ENCODE measurements around the gene LRRC7.
A peak's percentile ranks its signal among the peaks of the same experiment; 100 is the strongest.
"Not testable (repeated sequence)": the region's sequence is repeated elsewhere in the genome, so short reads cannot be mapped to it uniquely, and the experiment has no call there.

Gene LRRC7

GRCh38 chr1:69702085-69702484 lies 134.4 kb downstream of the LRRC7 start:
- DNase-seq, result no peak

- DNase-seq, result no peak
Measured at GRCh38 chr1:69706473-69706872, 138.8 kb downstream of the LRRC7 start.

DNA sequence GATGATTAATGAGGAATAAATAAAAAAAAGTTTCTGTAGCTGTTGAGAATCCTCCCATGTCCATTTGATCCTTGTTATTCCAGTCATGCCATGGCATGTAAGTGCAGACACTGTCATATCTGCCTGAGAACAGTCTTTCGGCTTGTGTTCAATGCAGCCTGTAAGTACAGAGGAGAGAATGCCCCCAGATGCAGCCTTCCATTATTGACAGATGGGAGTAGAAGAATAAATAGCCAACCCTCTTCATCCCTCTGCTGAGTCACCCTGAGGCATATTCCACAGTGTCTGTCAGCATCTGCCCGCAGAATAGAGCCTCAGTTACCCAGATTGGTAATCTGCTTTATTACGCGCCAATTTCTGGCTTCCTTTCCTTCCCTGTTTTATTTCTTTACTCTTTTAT lies 139.4 kb downstream of the LRRC7 start:
- DNase-seq, result no peak

DNA sequence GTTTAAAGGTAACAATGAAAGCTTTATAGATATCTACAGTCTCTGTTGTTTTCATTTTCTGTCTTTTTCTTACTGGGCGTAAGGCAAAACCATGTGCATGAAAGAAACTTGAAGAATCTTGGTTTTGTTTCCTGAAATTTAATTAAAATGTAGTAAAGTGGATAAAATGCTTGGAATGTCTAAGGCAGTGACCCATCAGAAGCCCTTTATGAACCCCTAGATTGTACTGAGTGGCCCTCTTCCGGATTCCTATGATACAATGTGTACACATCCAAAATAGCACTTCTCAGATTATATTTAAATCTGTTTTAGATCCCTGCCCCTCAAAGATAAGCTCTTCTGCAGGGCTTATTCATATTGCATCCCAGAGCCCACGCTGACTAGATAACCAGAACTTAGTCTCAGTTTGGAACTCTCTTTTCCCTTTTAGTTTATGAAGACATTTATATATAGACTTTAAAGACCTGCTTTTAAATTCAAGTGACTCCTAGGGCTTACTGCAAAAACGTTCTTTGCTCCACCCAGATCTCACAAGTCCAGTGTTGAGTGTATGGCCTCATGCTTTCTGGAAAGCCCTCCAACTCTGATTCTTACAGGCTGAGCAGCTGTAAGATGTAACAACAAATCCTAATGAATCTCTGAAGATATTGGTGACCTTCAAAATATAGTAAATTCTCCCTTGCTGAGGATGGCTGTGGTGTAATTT lies 142.9 kb downstream of the LRRC7 start:
- no peak for DNase-seq

- no peak for DNase-seq
Measured at GRCh38 chr1:69711190-69711930, 143.6 kb downstream of the LRRC7 start.

- DNase-seq, result not testable (repeated sequence)
Measured at GRCh38 chr1:69717834-69718233, 150.1 kb downstream of the LRRC7 start.

GRCh38 chr1:69728206-69728605 lies 160.5 kb downstream of the LRRC7 start:
- no peak for DNase-seq

DNA sequence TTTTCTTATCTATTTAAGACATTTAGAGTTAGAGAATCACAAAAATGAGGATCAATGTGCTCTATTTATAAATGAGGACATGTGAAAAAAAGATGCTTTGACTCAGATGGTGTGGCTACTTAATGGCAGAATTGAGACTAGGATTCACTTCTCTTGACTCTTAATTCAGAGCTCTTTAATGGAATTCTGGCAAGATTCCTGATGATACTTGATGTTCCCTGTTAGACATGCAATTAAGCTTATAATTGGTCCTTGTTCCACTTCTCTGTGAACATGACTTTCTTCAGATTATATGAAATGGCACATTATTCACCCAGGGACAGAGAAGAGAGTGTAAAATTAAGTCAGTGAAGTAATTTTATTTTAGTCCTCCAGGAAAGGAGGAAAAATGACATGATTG lies 165.3 kb downstream of the LRRC7 start:
- DNase-seq, result no peak

- DNase-seq, result peak; percentile 42
Measured at GRCh38 chr1:69737527-69738185, 169.9 kb downstream of the LRRC7 start.

DNA sequence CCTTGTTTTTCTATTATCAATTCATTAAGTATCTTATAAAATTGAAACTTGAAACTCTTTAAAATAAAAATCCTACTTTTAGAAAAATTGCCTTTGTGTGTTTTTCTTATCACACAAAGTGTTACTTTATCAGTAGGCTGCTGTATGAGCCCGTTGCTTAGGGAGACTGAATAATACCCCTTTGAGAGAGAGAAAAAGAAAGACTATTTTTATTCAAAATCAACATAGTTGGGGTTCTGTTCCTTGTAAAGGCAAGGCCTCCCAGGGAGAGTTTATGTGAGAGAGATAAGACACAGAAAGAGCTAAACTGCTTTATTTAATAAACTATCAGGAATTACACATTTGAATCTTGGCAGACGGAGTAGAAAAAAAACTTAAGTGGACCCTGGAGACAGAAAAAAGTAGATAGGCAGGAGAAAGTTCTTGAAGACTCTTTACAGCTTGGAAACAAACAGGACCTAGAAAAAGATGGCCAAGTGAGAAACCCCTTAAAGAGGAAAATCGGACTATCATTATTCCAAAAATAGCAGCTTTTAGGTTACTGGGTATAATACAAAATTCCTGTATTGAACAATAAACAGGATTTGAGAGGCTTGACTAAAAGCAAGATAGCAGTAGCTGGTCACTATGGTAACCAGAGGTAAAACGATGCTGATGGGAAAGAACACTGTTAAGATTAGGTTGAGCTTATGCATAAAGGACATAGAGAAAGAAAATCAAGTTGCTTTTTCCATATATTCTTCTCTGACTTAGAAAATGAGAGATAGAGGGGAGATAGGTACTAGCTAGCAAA lies 170.9 kb downstream of the LRRC7 start:
- no peak for DNase-seq

DNA sequence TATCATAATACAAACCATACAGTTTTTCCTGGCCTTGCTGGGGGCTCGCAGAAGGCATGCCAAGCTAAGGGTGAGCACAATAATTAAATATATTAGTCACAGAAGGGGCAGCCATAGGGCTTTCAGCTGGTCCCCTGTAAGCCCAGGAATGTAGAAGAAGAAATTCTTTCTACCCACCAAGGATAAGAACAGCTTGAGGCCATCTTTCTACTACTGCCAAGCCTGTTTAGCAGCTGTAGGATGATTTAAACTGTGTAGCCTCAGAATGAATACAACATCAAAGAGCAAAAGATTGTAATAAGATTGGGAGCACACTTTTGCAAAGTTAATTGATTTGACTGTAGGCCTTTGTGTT lies 171.5 kb downstream of the LRRC7 start:
- DNase-seq, result no peak

GRCh38 chr1:69743146-69743545 lies 175.4 kb downstream of the LRRC7 start:
- DNase-seq, result no peak

DNA sequence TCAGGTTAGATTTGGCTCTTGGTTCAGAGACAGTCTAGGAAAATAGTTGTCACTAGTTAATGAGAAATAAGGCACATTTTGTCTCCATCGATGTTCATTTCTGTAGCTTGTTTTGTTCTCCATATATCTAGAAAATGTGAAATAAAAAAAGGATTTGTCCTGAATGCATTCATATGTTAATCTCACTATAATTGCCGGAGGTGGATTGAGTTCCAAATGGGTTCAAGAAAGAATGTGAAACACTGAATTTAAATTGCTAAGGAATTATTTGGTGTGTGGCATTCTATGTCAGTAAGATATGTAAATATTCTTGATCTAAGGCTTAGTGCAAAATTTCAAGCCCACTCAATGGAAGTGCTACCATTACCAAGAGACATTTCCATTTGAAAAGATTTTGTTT lies 176.7 kb downstream of the LRRC7 start:
- DNase-seq, result no peak

DNA sequence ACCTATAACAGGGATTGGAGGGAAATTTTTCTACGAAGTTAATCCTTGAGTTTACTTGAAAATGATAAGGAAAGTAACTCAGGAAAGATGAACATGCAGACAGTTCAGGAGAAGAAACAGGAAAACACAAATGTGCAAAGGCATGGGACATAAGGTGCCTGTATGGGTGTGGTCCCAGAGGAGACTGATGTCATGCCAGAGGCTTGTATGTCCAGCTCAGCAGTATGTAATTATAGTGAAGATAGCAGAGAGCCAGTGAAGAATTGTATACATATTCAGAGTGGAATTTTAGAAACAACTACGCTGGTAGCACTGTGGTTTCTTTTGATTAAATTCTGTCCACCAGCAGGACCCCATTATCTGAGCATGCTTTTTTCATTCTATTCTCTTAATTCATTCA lies 179.5 kb downstream of the LRRC7 start:
- DNase-seq, result no peak

DNA sequence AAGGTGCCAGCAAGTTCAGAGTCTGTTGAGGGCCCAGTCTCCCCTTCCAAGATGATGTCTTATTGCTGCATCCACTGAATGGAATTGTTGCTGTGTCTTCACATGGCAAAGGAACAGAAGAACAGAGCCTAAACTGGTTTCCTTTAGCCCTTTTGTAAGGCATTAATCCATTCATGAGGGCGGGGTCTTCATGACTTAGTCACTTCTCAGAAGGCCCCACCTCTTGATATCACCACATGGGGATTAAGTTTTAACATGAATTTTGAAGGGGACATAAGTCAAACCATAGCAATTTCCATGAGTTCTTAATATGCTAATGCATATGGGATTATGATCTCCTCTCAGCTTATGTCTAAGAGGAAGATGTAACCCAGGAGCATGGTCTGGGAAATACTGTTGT lies 182.9 kb downstream of the LRRC7 start:
- no peak for DNase-seq

DNA sequence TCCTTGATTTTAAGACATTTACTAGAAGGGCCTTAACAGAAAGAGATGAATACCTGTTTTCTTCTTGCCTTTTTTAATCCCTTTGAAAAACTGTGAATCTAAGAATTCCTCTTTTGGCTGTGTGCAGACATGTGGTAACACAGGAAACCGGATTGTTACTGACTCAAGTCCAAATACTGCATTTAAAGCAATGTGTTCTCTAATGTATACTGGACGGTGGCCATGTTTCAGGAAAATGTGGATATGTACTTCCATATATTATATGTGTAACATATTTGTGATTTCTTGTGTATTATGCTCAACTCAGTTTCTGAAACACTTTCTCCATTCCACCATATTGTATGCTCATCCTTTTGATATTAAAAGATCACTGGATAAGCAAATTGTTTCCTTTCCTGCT lies 185.1 kb downstream of the LRRC7 start:
- DNase-seq, result no peak

GRCh38 chr1:69754521-69754920 lies 186.8 kb downstream of the LRRC7 start:
- no peak for DNase-seq

DNA sequence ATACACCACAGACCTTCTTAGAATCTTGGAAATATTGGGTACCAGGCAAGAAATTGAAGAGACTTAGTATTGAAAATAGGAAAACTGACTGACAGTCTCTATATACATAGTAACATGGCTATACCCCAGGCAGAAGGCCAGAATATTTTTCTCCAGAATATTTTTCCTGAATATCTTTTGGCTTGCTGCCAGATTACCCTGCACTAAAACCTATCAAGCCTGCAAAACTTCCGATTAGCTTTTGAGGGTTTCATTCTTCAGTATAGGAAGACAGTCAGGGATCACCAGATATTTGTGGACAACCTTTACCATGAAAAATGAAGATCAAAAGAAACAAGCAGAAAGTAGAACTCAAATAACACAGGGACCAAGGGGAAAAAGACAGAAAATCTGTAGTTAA lies 187.9 kb downstream of the LRRC7 start:
- DNase-seq, result no peak

DNA sequence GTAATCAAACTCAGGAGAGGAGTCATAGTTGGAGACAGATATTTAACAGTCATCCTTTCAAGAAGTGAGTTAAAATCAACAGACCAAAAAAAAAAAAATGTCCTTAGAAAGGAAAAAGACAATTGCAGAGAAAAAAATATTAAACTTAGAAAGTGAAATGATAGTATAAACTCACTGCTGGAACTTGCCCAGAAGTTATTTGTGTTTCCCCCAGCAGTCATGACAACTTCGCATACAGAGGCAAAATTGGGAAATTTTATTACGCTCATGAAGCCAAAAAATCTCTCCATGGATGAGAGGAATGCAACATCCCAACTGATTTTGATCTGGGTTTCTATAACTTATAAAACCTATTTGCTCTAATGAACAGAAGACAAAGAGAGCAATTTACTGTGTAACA lies 198.2 kb downstream of the LRRC7 start:
- no peak for DNase-seq

GRCh38 chr1:69766431-69767180 lies 198.9 kb downstream of the LRRC7 start:
- no peak for DNase-seq

DNA sequence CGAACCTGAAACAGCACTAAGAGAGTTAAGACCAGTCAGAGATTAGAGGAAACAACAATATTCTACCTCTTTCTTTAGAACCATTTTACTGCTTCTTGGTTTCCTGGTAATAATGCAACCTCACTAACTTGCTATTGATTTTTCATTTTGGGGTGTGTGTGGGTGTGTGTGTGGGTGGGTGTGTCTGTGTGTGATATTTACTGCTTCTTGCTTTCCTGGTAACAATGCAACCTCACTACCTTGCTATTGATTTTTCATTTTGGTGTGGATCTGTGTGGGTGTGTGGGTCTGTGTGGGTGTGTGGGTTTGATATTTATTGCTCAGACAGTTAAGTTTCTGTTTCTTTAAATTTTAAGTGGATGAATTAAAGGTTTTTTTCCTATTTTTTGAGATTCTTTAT lies 208.8 kb downstream of the LRRC7 start:
- DNase-seq, result no peak

DNA sequence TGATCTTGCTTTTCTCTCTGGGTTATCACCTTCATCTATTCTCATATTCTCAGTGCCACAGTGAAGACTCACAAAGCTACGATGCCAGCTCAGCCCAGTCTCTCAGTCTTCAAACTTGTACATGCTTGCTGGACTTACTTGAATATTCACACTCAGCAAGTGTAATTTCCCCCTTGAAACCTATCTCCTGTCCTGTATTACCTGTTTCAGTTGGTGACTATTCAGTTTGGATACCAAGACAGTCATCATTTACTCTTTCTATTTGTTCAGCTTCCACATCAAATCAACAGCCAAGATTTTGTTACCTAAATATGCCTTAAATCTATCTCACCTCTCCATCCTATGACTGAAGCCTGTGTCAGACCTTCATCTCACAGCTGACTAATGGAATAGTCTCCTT lies 209.7 kb downstream of the LRRC7 start:
- no peak for DNase-seq

DNA sequence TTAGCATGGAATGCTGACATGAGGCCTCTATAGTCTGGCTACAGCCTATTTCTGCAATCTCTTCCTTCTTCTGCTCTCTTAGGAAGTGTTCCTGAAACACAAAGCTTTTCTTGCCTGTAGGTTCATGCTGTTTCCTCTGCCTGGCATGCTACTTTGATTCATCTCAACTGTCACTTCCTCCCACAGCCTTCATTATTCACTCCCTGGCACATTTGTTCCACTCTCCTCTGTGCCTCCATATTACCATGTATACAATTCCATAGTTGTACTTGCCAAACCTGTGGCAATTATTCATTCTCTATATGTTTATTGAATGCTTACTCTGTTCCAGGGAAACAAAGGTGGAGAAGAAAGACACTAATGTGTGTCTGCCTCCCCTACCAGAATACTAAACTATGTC lies 210.2 kb downstream of the LRRC7 start:
- DNase-seq, result no peak
